SK-N-MC (cell line): ENCODE measurements around the gene TREML2.

Experiments used
- EZH2 ChIP-seq: fragments of 200-600 bp; sonication (generic); IDR thresholded peaks from one replicate; pipeline ENCODE4 v1.6.1; 2017; ENCODE audit warnings: antibody characterized with exemption
- POLR2AphosphoS5 ChIP-seq: IDR thresholded peaks from 2 replicates; pipeline ENCODE4 v1.6.1; 2012; ENCODE audit warnings: mild to moderate bottlenecking, low read depth, low read length, borderline replicate concordance

DNA sequence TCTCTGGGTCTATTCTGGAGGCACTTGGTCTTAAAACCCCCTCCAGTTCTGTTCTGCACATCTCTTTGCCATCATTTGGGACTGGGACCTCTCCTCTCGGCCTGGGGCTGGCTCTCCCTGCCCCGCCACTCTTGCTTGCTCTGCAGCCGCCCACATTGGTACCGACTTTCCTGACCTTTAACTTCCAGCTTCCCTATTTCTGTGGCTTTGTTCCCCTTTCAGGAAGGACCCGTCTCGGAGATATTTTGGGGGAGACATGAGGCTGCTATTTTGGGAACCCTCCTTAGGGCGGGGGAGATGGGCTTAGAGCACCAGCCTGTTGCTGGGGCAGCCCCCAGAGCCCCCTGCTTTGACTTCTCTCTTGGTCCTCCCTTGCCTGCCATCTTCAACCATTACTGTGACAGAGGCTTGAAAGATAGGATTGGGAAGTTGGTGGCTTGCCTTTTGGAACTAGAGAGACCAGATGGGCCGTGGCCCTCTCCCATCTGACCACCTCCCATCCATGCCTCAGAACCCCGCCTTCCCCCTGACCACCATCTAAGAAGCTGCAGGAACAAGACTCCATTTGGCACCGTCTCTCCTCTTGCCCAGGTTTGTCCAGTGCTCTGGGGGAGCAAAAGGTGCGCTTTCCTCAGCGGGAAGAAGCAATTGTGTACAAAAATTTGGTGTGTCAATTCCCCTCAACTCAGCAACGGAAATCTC lies 38.9 kb downstream of the TREML2 start:
- TF ChIP-seq POLR2AphosphoS5 = no peak
- no peak for TF ChIP-seq EZH2
